Superior temporal gyrus (tissue), 1 donor: Measurements from ENCODE around the gene SMG7.
"Not testable (repeated sequence)": the region's sequence is repeated elsewhere in the genome, so short reads cannot be mapped to it uniquely, and the experiment has no call there.

Source experiments
- DNase-seq: peaks from one replicate; pipeline ENCODE4 v3.0.0-alpha.2; 2016; ENCODE audit errors: extremely low spot score

The SMG7 gene

GRCh38 chr1:183472488-183473216, at the start of gene SMG7:
Gene SMG7 (plus strand): TSS chr1:183472499. CDS start chr1:183472621, 122 bp downstream.
- DNase-seq, result no peak

GRCh38 chr1:183423541-183423940, 48.8 kb upstream of the SMG7 start:
- DNase-seq, result no peak

GRCh38 chr1:183424691-183425090, 47.6 kb upstream of the SMG7 start:
- DNase-seq, result no peak

- DNase-seq, result not testable (repeated sequence)
Measured at GRCh38 chr1:183427591-183427990, 44.7 kb upstream of the SMG7 start.

- no peak for DNase-seq
Measured at GRCh38 chr1:183431840-183432547, 40.3 kb upstream of the SMG7 start.

GRCh38 chr1:183432548-183432875, 39.8 kb upstream of the SMG7 start:
- no peak for DNase-seq

GRCh38 chr1:183433703-183434102, 38.6 kb upstream of the SMG7 start:
- no peak for DNase-seq

- DNase-seq, result no peak
Measured at GRCh38 chr1:183435497-183435896, 36.8 kb upstream of the SMG7 start.

- DNase-seq, result no peak
Measured at GRCh38 chr1:183438060-183438459, 34.2 kb upstream of the SMG7 start.

GRCh38 chr1:183443011-183443410, 29.3 kb upstream of the SMG7 start:
- DNase-seq, result peak; percentile 61

- DNase-seq, result peak; percentile 18
Measured at GRCh38 chr1:183443466-183443865, 28.8 kb upstream of the SMG7 start.

- DNase-seq, result no peak
Measured at GRCh38 chr1:183444243-183444642, 28.1 kb upstream of the SMG7 start.

- no peak for DNase-seq
Measured at GRCh38 chr1:183449223-183449770, 23.0 kb upstream of the SMG7 start.

GRCh38 chr1:183450093-183450492, 22.2 kb upstream of the SMG7 start:
- no peak for DNase-seq

GRCh38 chr1:183454377-183454776, 17.9 kb upstream of the SMG7 start:
- no peak for DNase-seq

- DNase-seq, result no peak
Measured at GRCh38 chr1:183456826-183457225, 15.5 kb upstream of the SMG7 start.

GRCh38 chr1:183457449-183457848, 14.8 kb upstream of the SMG7 start:
- no peak for DNase-seq

GRCh38 chr1:183460596-183460995, 11.7 kb upstream of the SMG7 start:
- no peak for DNase-seq

GRCh38 chr1:183461350-183461749, 10.9 kb upstream of the SMG7 start:
- no peak for DNase-seq

- DNase-seq, result no peak
Measured at GRCh38 chr1:183463566-183463965, 8.7 kb upstream of the SMG7 start.

GRCh38 chr1:183466781-183467180, 5.5 kb upstream of the SMG7 start:
- no peak for DNase-seq

GRCh38 chr1:183467687-183468086, 4.6 kb upstream of the SMG7 start:
- DNase-seq, result no peak
